Tibial artery (tissue), 4 donors: ENCODE results near the gene ARAP3.

Source experiments
- DNase-seq, 2 donors: peaks; one replicate each; pipeline ENCODE4 v3.0.0-alpha.2; 2019
- H3K27ac ChIP-seq, 2 donors: fragments of 200-600 bp; sonication (generic) in 1 of 2; 1 replicate in 1 of 2; 2 replicates in 1 of 2; pipeline ENCODE4 v1.5.1; 2018 to 2019; ENCODE audit warnings: mild to moderate bottlenecking in 1 of 2
- H3K27me3 ChIP-seq, 2 donors: fragments of 200-600 bp; sonication (generic) in 1 of 2; one replicate each; pipeline versions ENCODE4 v1.5.1 to v1.6.0; 2016 to 2019
- H3K36me3 ChIP-seq, 3 donors: fragments of 200-600 bp; sonication (generic) in 2 of 3; one replicate each; pipeline ENCODE4 v1.5.1; 2016 to 2019; ENCODE audit warnings: mild to moderate bottlenecking in 2 of 3
- H3K4me1 ChIP-seq, 4 donors: fragments of 200-600 bp; sonication (generic) in 2 of 4; 1 replicate in 3 of 4; 2 replicates in 1 of 4; pipeline ENCODE4 v1.5.1; 2016 to 2019
- H3K4me3 ChIP-seq, 2 donors: fragments of 200-600 bp; sonication (generic) in 1 of 2; 1 replicate in 1 of 2; 2 replicates in 1 of 2; pipeline ENCODE4 v1.5.1; 2018 to 2019; ENCODE audit warnings: mild to moderate bottlenecking in 2 of 2
- H3K9me3 ChIP-seq, 3 donors: fragments of 200-600 bp; sonication (generic) in 1 of 3; one replicate each; pipeline ENCODE4 v1.5.1; 2016 to 2019
- intact Hi-C: fragments of 100-400 bp; cut with DNase I; formaldehyde crosslinking; loops from one replicate; pipeline ENCODE4 v1.15.0; 2023; ENCODE audit warnings: low total_unique reads
- TF ChIP-seq, protein P1 (sequence below), 2 experiments: fragments of 200-600 bp in 1 of 2; fragments of 450-650 bp in 1 of 2; IDR thresholded peaks; one replicate each; pipeline ENCODE4 v1.5.1; 2017 to 2019; ENCODE audit warnings: antibody characterized with exemption in 2 of 2, mild to moderate bottlenecking in 1 of 2, moderate library complexity in 1 of 2

ARAP3 gene

DNA sequence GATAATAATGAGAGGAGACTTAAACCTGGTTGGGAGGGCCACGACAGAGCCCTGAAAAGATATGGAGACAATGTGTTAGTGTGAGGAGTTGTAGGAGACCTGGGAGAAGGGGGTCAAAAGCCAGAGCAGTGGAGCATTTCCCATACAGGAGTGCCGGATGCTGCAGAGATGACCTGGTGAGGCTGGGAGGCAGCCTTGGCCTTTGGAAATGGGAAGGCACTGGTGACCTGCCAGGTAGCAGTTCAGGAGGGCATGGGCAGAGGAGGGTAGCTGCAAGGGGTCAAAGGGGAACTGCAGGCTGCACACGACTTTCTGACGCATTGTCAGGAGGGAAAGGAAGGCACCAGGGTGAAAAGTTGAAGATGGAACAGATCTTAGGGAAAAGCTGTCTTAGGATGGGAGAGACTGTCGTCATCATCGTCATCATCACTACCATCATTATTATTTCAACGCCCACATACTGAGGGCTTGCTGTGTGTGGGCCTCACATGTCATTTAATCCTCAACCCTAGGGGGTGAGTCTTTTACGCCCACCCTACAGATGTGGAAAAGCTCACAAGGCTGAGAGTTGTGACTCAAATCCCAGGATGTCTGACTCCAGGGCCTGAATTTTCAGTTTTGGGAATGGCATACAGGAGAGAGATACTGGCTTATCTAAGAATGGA lies 13.3 kb downstream of the ARAP3 start:
- Histone ChIP-seq H3K27me3 (no peaks in the 10 kb centered on the region), H3K4me3 (no peak overlapping the region), H3K27ac (no peak overlapping the region), H3K9me3 (no peaks in the 10 kb centered on the region), H3K4me1 (no peaks in the 10 kb centered on the region), H3K36me3 (peaks cover 0 to 37% (median 0%) of the 10 kb centered on the region in 3 donors)
- TF ChIP-seq, protein P1, sequence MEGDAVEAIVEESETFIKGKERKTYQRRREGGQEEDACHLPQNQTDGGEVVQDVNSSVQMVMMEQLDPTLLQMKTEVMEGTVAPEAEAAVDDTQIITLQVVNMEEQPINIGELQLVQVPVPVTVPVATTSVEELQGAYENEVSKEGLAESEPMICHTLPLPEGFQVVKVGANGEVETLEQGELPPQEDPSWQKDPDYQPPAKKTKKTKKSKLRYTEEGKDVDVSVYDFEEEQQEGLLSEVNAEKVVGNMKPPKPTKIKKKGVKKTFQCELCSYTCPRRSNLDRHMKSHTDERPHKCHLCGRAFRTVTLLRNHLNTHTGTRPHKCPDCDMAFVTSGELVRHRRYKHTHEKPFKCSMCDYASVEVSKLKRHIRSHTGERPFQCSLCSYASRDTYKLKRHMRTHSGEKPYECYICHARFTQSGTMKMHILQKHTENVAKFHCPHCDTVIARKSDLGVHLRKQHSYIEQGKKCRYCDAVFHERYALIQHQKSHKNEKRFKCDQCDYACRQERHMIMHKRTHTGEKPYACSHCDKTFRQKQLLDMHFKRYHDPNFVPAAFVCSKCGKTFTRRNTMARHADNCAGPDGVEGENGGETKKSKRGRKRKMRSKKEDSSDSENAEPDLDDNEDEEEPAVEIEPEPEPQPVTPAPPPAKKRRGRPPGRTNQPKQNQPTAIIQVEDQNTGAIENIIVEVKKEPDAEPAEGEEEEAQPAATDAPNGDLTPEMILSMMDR (IDR thresholded peaks at IDR 0.05), result no peak
- intact Hi-C loops, result no loop called here
- no peak for DNase-seq

DNA sequence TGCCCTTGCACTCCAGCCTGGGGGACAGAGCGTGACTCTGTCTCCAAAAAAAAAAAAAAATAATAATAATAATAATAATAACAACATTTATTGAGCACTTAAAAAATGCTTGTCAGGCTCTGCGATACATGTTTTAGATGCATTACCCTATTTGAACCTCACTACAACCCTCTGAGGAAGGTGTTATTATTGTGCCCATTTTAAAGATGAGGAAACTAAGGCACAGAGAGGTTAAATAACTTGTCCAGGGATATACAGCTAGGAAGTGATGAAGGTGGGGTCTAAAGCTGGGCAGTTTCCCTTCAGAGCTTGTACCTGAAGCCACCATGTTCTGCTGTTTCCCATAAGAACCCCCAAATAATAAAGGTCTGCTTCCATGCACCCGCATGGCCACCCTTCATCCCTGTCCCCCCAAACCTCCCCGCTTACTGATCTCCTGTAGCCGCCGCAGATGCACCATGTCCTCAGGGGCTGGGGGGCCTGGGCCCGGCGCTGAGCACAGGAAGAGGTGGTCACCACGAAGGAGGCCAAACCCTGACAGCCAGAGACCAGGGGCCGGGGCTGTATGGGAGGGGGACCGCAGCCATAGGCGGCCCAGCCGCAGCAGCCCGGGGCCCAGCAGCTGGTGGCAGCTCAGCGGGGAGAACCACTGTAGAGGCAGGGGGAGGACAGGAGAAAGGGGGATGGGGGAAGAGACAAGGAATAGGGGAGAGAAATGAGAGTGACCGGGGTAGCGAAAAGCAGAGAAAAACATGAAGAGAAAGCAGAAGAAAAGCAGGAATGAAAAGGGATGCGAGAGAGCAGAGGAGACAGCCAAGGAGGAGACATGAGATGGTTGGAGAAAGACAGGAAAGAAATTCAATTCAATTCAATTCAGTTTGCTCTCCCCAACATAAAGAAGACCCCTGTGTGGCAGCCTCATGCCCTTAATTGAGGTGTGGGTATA lies 15.8 kb downstream of the ARAP3 start:
- Histone ChIP-seq H3K27me3 (no peaks in the 10 kb centered on the region), H3K36me3 (peaks cover 0 to 32% (median 0%) of the 10 kb centered on the region in 3 donors), H3K9me3 (no peaks in the 10 kb centered on the region), H3K27ac (no peak overlapping the region), H3K4me1 (no peaks in the 10 kb centered on the region), H3K4me3 (no peak overlapping the region)
- intact Hi-C loops, result no loop called here
- no peak for DNase-seq
- TF ChIP-seq, protein P1 (IDR thresholded peaks at IDR 0.05), result no peak

DNA sequence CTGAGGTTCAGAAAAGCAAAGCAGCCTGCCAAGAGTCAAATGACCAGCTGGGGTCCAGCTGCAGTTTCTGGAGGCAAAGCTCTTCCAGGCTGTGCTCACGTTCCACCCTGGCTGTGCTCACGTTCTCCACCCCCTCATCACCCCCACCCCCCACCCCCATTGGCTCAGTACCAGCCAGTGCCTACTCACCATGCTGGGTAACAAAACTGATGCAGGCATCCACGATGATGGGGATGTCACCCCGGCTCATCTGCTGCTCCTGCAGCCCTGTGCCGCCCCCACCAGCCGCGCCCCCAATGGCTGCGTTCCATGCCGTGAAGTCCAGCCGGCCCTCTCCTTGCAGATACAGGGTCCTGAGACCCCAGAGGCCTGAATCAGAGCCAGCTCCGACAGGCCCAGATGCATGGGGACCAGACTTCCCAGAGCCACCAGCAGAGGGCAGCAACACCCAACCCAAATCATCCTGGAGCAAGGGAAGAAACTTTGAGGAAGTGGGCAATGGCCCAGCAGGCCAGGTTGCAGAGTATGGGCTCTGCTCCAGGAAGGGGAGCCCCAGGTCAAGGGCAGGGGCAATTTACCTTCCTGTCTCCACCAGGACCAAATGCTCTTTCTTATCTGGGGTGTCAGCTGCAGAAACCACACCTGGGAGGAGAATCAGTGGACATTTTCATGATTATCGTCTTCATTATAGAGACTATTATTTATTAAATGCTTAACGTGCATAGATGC lies 17.1 kb downstream of the ARAP3 start:
- intact Hi-C loops, result no loop called here

DNA sequence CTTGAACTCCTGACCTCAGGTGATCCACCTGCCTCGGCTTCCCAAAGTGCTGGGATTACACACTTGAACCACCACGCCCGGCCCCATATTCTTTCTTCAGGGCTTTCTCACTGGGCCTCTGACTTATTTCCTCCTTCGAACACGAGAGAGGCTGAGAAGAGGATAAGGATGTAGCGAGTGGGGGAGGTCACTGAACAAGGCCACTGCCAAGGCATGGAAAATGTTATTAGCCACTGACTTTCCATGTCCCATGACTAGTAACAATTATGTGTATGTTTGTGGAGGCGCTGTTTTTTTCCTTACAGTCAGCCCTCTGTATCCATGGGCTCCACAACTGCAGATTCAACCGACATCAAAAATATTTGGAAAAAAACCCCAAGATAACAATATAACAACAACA lies 18.5 kb downstream of the ARAP3 start:
- intact Hi-C loops, result no loop called here
- H3K27ac ChIP-seq, result no peak overlapping the region

More for the DNA sequence above, 17.1 kb downstream of the ARAP3 start:
- TF ChIP-seq, protein P1 (IDR thresholded peaks at IDR 0.05), result peak; percentile 74 to 85
- Histone ChIP-seq H3K27me3 (no peaks in the 10 kb centered on the region), H3K36me3 (peaks cover 0 to 29% (median 0%) of the 10 kb centered on the region in 3 donors), H3K4me3 (no peak overlapping the region), H3K9me3 (no peaks in the 10 kb centered on the region), H3K27ac (no peak overlapping the region), H3K4me1 (no peaks in the 10 kb centered on the region)
- DNase-seq, result peak; percentile 71 to 81

DNA sequence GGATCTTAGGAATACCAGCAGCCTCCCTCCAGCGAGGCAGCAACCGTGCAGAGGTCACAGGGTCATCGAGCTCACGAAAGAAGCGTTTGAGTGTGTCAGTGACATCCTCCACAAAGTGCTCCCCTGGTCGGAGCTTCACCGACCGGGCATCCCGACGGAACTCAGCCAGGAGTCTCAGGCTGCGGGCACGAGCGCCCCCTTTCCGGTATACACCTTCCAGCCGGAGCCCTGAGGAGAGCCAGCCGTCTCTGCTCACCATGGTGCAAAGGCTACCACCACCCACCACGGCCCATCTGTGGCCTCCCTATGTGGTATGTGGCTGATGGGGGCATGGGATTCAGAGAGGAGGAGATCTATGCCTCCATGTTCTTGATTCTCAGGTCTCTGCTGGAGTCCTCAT lies 20.0 kb downstream of the ARAP3 start:
- H3K27me3 ChIP-seq, result no peaks in the 10 kb centered on the region
- H3K9me3 ChIP-seq, result no peaks in the 10 kb centered on the region
- intact Hi-C loops, result no loop called here
- no peak for DNase-seq
- no peaks in the 10 kb centered on the region for H3K4me1 ChIP-seq
- no peak overlapping the region for H3K4me3 ChIP-seq
- no peak overlapping the region for H3K27ac ChIP-seq
- peaks cover 0 to 16% (median 3%) of the 10 kb centered on the region in 3 donors for H3K36me3 ChIP-seq
- TF ChIP-seq, protein P1 (IDR thresholded peaks at IDR 0.05), result no peak

More for the DNA sequence above, 18.5 kb downstream of the ARAP3 start:
- H3K4me1 ChIP-seq, result no peaks in the 10 kb centered on the region
- H3K9me3 ChIP-seq, result no peaks in the 10 kb centered on the region
- no peaks in the 10 kb centered on the region for H3K27me3 ChIP-seq
- no peak for DNase-seq
- TF ChIP-seq, protein P1 (IDR thresholded peaks at IDR 0.05), result no peak
- peaks cover 0 to 18% (median 0%) of the 10 kb centered on the region in 3 donors for H3K36me3 ChIP-seq
- H3K4me3 ChIP-seq, result no peak overlapping the region
